Subcutaneous abdominal adipose tissue (tissue), 5 donors: ENCODE data around the gene INO80.
"Not testable (repeated sequence)": the region's sequence is repeated elsewhere in the genome, so short reads cannot be mapped to it uniquely, and the experiment has no call there.

ENCODE experiments used
- H3K27ac ChIP-seq: one replicate; pipeline ENCODE4 v1.7.0; 2013; ENCODE audit warnings: low read depth, mild to moderate bottlenecking, inconsistent platforms, low read length, moderate library complexity
- H3K27me3 ChIP-seq, 5 donors: one replicate each; pipeline ENCODE4 v1.7.0; 2013; ENCODE audit warnings: low read length in 5 of 5, inconsistent platforms in 1 of 5; ENCODE audit not compliant: control insufficient read depth in 5 of 5, insufficient read depth in 4 of 5
- H3K36me3 ChIP-seq, 5 donors: one replicate each; pipeline ENCODE4 v1.7.0; 2013; ENCODE audit warnings: low read length in 5 of 5; ENCODE audit not compliant: control insufficient read depth in 5 of 5, insufficient read depth in 5 of 5
- H3K4me1 ChIP-seq, 5 donors: one replicate each; pipeline ENCODE4 v1.7.0; 2013; ENCODE audit warnings: low read length in 5 of 5, mild to moderate bottlenecking in 3 of 5, moderate library complexity in 1 of 5; ENCODE audit not compliant: control insufficient read depth in 5 of 5, insufficient read depth in 5 of 5
- H3K4me3 ChIP-seq, 5 donors: one replicate each; pipeline ENCODE4 v1.7.0; 2013; ENCODE audit warnings: low read length in 5 of 5, low read depth in 1 of 5
- H3K9ac ChIP-seq, 5 donors: one replicate each; pipeline ENCODE4 v1.7.0; 2013; ENCODE audit warnings: low read length in 5 of 5, mild to moderate bottlenecking in 4 of 5, moderate library complexity in 3 of 5
- H3K9me3 ChIP-seq, 5 donors: one replicate each; pipeline ENCODE4 v1.7.0; 2013; ENCODE audit warnings: low read length in 5 of 5; ENCODE audit not compliant: control insufficient read depth in 5 of 5
- donor health status: healthy.
- donor health status: healthy.
- donor health status: healthy.
- donor health status: healthy.
- donor health status: healthy.

INO80 gene

GRCh38 chr15:41079717-41080116, 36.4 kb downstream of the INO80 start:
- Histone ChIP-seq H3K9ac (no peak overlapping the region), H3K4me3 (no peak overlapping the region), H3K9me3 (no peaks in the 10 kb centered on the region), H3K4me1 (peaks cover 0 to 5% (median 0%) of the 10 kb centered on the region in 5 donors), H3K27ac (no peak overlapping the region), H3K27me3 (no peaks in the 10 kb centered on the region), H3K36me3 (peaks cover 26 to 84% (median 72%) of the 10 kb centered on the region in 5 donors)

- not testable (repeated sequence) for H3K4me1 ChIP-seq, H3K27ac ChIP-seq, H3K4me3 ChIP-seq, H3K9ac ChIP-seq, H3K27me3 ChIP-seq, H3K9me3 ChIP-seq
- peaks cover 30 to 84% (median 72%) of the 10 kb centered on the region in 5 donors for H3K36me3 ChIP-seq
Observed at GRCh38 chr15:41078879-41079278, 37.2 kb downstream of the INO80 start.

- no peaks in the 10 kb centered on the region for H3K9me3 ChIP-seq
- H3K36me3 ChIP-seq: peaks cover 33 to 84% (median 72%) of the 10 kb centered on the region in 5 donors
- peaks cover 0 to 5% (median 0%) of the 10 kb centered on the region in 5 donors for H3K4me1 ChIP-seq
- H3K27me3 ChIP-seq: no peaks in the 10 kb centered on the region
- H3K4me3 ChIP-seq: no peak overlapping the region
- H3K27ac ChIP-seq: no peak overlapping the region
- no peak overlapping the region for H3K9ac ChIP-seq
Observed at GRCh38 chr15:41078125-41078524, 38.0 kb downstream of the INO80 start.

- Histone ChIP-seq H3K27ac (no peak overlapping the region), H3K9me3 (no peaks in the 10 kb centered on the region), H3K4me1 (no peaks in the 10 kb centered on the region), H3K36me3 (peaks cover 31 to 78% (median 68%) of the 10 kb centered on the region in 5 donors), H3K4me3 (no peak overlapping the region), H3K27me3 (no peaks in the 10 kb centered on the region), H3K9ac (no peak overlapping the region)
Observed at GRCh38 chr15:41073028-41073427, 43.1 kb downstream of the INO80 start.

GRCh38 chr15:41072013-41072412, 44.1 kb downstream of the INO80 start:
- Histone ChIP-seq H3K9ac (no peak overlapping the region), H3K4me1 (no peaks in the 10 kb centered on the region), H3K4me3 (no peak overlapping the region), H3K36me3 (peaks cover 37 to 84% (median 71%) of the 10 kb centered on the region in 5 donors), H3K27ac (no peak overlapping the region), H3K9me3 (no peaks in the 10 kb centered on the region), H3K27me3 (no peaks in the 10 kb centered on the region)

GRCh38 chr15:41066516-41066915, 49.6 kb downstream of the INO80 start:
- Histone ChIP-seq H3K36me3 (peaks cover 39 to 88% (median 69%) of the 10 kb centered on the region in 5 donors), H3K9ac (no peak overlapping the region), H3K4me1 (no peaks in the 10 kb centered on the region), H3K4me3 (no peak overlapping the region), H3K27ac (no peak overlapping the region), H3K27me3 (no peaks in the 10 kb centered on the region), H3K9me3 (peaks cover 3 to 8% (median 4%) of the 10 kb centered on the region in 5 donors)

GRCh38 chr15:41061667-41062066, 54.4 kb downstream of the INO80 start:
- no peak overlapping the region for H3K9ac ChIP-seq
- peaks cover 3 to 8% (median 4%) of the 10 kb centered on the region in 5 donors for H3K9me3 ChIP-seq
- H3K4me3 ChIP-seq: no peak overlapping the region
- peaks cover 34 to 86% (median 68%) of the 10 kb centered on the region in 5 donors for H3K36me3 ChIP-seq
- H3K4me1 ChIP-seq: no peaks in the 10 kb centered on the region
- no peaks in the 10 kb centered on the region for H3K27me3 ChIP-seq
- H3K27ac ChIP-seq: no peak overlapping the region

GRCh38 chr15:41060505-41060904, 55.6 kb downstream of the INO80 start:
- Histone ChIP-seq H3K9me3 (peaks cover 3 to 8% (median 4%) of the 10 kb centered on the region in 5 donors), H3K4me1 (no peaks in the 10 kb centered on the region), H3K36me3 (peaks cover 39 to 87% (median 72%) of the 10 kb centered on the region in 5 donors), H3K4me3 (no peak overlapping the region), H3K27me3 (no peaks in the 10 kb centered on the region), H3K9ac (no peak overlapping the region), H3K27ac (no peak overlapping the region)

GRCh38 chr15:41056810-41057209, 59.3 kb downstream of the INO80 start:
- Histone ChIP-seq H3K4me3 (no peak overlapping the region), H3K4me1 (no peaks in the 10 kb centered on the region), H3K9me3 (peaks cover 0 to 3% (median 2%) of the 10 kb centered on the region in 5 donors), H3K9ac (no peak overlapping the region), H3K36me3 (peaks cover 40 to 88% (median 72%) of the 10 kb centered on the region in 5 donors), H3K27ac (no peak overlapping the region), H3K27me3 (no peaks in the 10 kb centered on the region)

GRCh38 chr15:41055706-41056105, 60.4 kb downstream of the INO80 start:
- no peaks in the 10 kb centered on the region for H3K27me3 ChIP-seq
- no peak overlapping the region for H3K9ac ChIP-seq
- no peak overlapping the region for H3K27ac ChIP-seq
- no peak overlapping the region for H3K4me3 ChIP-seq
- H3K36me3 ChIP-seq: peaks cover 40 to 90% (median 72%) of the 10 kb centered on the region in 5 donors
- no peaks in the 10 kb centered on the region for H3K9me3 ChIP-seq
- H3K4me1 ChIP-seq: no peaks in the 10 kb centered on the region
